GDM1 (cell line): ENCODE data around the gene SCAF1.
"Not testable (repeated sequence)": the region's sequence is repeated elsewhere in the genome, so short reads cannot be mapped to it uniquely, and the experiment has no call there.

Experiments
- DNase-seq: peaks from one replicate; lab custom pipeline; 2025; lab: John Stamatoyannopoulos, UW

The SCAF1 gene

GRCh38 chr19:49614096-49614833 is 27.7 kb upstream of the SCAF1 start:
- no peak for DNase-seq

- DNase-seq = no peak
Measured at GRCh38 chr19:49615861-49616260, 26.1 kb upstream of the SCAF1 start.

GRCh38 chr19:49616532-49616931 is 25.5 kb upstream of the SCAF1 start:
- DNase-seq = no peak

- no peak for DNase-seq
Measured at GRCh38 chr19:49616945-49617344, 25.1 kb upstream of the SCAF1 start.

GRCh38 chr19:49617860-49618259 is 24.1 kb upstream of the SCAF1 start:
- DNase-seq = not testable (repeated sequence)

DNA sequence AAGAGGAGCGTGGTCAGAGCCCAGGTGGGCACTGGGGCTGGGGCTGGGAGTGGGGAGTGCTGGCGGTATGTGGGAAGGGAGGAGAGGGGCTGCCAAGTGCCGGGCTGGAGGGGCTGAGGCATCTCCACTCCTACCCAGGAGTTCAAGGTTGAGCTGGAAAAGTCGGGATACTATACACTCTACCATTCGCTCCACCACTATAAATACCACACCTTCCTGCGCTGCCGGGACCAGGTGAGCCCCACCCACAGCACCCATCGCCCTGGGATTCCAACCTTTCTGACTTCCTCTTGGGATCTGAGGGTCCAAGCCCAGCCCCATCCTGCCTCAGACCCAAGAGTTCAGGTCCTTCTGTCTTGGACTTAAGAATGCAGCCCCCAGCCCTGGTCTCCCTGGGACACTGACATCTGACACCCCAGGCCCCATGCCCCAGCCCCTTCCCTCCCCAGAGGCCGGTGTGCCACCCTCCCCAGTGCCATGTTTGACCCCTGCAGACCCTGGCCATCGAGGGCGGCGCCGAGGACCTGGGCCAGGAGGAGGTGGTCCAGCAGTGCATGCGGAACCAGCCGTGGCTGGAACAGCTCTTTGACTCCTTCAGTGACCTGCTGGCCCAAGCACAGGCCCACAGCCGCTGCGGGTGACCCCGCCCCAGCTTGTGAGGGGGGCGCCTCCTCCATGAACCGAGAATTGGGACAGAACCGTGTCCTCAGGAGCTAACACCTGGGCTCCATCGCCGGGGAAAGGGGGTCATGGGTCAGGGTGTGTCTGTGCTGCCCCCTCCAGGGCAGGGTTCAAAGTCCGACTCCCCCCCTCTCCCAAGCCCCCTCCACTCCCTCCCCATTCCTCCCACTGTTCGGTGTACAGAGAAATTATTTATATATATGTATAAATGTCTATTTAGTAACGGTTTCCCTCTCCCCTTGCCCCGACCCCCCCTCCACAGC is 16.8 kb upstream of the SCAF1 start:
- DNase-seq = no peak

- DNase-seq = no peak
Measured at GRCh38 chr19:49626226-49626625, 15.8 kb upstream of the SCAF1 start.

- DNase-seq = no peak
Measured at GRCh38 chr19:49629659-49630058, 12.3 kb upstream of the SCAF1 start.

DNA sequence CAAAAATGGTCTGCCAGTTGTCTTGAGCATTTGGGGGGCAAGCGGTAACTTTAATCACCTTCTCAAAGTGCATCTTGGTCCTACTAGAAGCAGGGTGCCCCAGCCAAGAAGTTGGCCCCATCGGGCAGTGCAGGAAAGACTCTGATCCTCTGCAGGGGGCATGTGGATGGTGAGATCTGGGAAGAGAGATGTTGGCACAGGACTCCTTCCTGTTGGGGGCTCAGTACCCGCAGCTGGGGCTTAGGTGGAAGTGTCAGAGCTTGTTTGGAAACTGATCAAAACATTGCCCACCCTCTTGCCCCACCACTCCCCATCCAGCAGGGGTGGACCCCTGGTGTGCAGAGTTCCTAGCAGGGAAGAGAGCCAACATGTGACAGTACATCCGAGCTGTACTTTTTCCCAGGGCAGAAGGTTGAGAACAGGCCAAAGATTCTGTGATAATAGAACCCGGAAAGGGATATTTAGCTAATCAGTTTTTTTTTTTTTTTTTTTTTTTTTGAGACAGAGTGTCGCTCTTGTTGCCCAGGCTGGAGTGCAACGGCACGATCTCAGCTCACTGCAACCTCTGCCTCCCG is 10.9 kb upstream of the SCAF1 start:
- DNase-seq = no peak

GRCh38 chr19:49631610-49632192 is 10.3 kb upstream of the SCAF1 start:
- no peak for DNase-seq

DNA sequence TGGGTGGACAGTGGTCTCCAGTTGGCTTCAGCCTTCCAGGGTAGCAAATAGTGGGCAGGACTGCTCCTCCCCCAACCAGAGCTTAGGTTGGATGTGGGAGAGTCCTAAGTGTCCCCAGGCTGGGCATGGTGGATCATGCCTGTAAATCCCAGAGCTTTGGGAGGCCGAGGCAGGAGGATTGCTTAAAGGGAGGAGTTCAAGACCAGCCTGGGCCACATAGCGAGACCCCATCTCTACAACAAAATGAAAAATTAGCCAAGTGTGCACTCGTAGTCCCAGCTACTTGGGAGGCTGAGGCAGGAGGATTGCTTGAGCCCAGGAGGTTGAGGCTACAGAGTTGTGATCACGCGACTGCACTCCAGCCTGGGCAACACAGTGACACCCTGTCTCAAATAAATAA is 9.4 kb upstream of the SCAF1 start:
- DNase-seq = no peak

GRCh38 chr19:49633273-49633672 is 8.7 kb upstream of the SCAF1 start:
- not testable (repeated sequence) for DNase-seq

DNA sequence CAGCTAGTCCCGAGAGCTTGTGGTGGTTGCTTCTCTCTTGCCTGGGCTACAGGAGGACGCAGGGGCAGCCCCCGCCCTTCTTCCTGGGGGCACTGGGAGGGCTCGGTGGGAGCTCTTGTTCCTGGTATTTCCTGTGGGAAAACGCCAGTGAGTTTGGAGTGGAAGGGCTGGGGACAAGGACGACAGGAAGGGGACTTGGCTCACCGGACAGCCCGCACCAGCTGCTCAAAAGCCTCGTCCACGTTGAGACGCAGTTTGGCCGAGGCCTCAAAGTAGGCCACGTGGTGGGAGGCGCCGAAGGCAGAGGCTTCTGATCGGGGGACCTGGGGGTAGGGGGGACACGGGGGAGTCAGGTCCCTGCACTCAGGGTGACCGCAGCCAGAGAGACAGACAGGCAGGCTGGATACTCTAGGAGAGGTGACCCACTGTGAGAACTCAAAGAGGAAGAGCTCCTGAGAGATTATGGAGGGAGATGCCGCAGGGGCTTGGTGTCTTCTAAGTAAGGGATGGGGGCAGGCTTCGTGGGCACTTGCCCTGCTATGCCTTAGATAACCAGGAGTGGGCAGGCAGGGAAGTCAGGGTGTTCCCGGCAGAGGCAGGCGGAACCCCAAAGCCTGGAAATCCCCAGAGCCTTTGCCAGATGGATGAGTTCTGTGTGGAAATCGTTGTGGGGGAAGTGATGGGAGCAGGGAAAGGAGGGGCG is 6.3 kb upstream of the SCAF1 start:
- no peak for DNase-seq

- DNase-seq = no peak
Measured at GRCh38 chr19:49636233-49636932, 5.6 kb upstream of the SCAF1 start.

- no peak for DNase-seq
Measured at GRCh38 chr19:49637821-49638738, 3.9 kb upstream of the SCAF1 start.

DNA sequence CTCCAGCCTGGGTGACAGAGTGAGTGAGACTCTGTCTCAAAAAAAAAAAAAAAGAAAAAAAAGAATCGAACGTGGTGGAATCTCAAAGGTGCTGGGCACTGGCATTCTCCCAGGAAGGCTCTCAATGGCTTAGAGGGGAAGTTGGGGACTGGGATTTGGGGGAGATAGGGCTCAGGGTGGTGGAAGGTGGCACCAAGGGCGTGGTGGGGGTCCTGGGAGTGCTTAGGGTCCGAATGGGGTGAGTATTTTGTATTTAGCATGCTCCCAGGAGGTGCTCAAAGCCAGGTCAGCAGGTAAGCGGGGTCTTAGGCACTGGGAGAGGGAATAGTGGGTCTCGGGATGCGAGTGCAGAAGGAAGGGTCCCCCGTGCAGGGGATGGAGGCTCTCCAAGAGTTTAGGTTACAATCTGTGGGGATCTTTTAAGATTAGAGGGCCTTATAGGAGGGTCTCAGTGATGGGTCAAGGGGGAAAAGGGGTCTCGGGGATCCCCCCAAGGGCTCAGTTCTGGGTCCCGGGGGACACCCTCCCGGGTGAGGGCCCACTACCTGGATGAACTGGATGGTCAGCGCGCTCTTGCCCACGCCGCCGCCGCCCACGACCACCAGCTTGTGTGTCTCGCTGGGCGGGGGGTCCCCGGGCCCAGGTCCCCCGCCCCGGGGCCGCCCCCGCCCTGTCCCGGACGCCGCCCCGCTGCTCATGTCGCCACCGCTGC is 2.5 kb upstream of the SCAF1 start:
- DNase-seq = no peak

DNA sequence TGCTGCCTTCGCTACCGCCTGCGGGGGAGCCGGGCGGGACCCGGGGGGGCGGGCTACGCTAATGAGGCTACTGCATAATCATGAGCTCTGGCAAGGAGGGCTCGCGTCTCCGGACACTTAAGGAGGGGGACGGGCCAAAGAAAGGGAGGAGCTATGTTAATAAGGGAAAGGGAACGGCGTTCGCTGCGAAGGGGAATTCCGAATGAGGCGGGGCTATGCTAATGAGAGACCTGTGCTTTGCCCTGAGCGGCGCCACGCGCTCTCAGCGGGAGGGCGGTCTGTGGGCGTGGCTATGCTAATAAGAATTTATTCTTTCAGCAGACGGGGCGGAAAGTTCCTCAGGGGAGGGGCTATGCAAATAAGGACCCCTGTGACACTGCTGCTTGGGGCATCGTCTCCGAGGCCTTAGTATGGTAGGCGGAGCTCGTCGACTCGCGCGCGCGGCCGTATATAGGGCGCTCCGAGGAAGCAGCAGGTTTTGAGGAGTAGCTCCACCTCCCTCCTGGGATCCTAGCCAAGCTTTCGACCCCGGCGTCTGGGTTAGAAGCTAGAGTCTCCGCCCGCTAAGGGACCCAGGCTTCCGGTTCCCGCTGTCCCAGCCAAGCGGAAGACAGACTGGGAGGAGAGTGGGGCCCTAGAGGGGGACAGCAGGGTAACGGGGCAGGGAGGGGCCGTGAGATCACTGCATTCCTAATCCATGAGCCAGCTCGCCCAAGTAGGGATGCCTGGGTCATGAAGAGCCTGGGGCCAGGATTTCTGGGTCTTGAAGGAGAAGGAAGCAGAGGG is 1.7 kb upstream of the SCAF1 start, which contains the start of gene RRAS:
Gene RRAS, minus strand, starts transcription at position 31 of the 786 bp plus-strand sequence. CDS start 45 bp downstream, outside the sequence.
- DNase-seq = peak; percentile 100

DNA sequence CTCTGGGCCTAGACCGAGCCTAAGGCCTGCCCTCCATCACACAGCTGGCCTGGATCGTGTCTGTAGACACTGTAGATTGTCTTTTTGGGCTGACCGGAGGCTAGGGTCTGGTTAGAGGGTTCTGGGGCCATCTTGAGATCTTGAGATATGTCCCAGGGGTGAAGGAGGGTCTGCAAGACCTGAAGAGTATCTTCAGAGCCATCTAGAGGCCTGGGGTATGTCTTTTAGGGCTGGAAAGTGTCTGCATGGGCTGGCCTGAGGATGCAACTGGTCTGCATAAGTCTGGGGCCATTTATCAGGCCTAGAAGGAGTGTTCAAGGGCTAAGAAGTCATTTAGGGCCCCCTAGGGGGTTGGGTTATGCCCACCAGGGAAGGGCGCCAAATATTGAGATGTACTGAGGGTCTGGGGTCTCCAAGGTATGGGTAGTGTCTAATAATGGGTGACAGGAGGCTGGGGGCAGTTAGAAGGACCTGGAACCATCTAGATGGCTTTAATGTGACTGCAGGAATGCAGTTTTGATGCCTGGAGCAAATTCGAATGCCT is 555 bp downstream of the SCAF1 start:
- no peak for DNase-seq
